HL-60 (cell line): ENCODE data around the gene SNX30.

Experiments
- DNase-seq, 2 experiments: peaks; one replicate each; pipeline ENCODE4 v3.0.0-alpha.2; 2010 to 2020; ENCODE audit warnings: low read depth in 1 of 2, low spot score in 1 of 2
- H3K27ac ChIP-seq: fragments of 250-450 bp; sonication (Bioruptor Pico); replicated peaks from 2 replicates; pipeline ENCODE4 v1.5.1; 2020; ENCODE audit warnings: mild to moderate bottlenecking, moderate library complexity
- H3K27me3 ChIP-seq: fragments of 250-450 bp; sonication (Bioruptor Pico); 2 replicates; pipeline ENCODE4 v1.5.1; 2021; ENCODE audit warnings: mild to moderate bottlenecking, moderate library complexity; ENCODE audit not compliant: insufficient read depth, poor library complexity, severe bottlenecking
- H3K4me3 ChIP-seq: replicated peaks from 2 replicates; pipeline ENCODE4 v1.5.1; 2011; ENCODE audit warnings: mild to moderate bottlenecking, control low read depth, low read length; ENCODE audit not compliant: insufficient read depth
- GABPA ChIP-seq: IDR thresholded peaks from 2 replicates; pipeline ENCODE4 v1.6.1; 2012; ENCODE audit warnings: low read depth
- POLR2AphosphoS5 ChIP-seq: IDR thresholded peaks from 2 replicates; pipeline ENCODE4 v1.6.1; 2012; ENCODE audit warnings: low read depth
- REST ChIP-seq: IDR thresholded peaks from 2 replicates; pipeline ENCODE4 v1.6.1; 2012; ENCODE audit warnings: low read depth; ENCODE audit not compliant: insufficient replicate concordance
- SPI1 ChIP-seq: IDR thresholded peaks from 2 replicates; pipeline ENCODE4 v1.6.1; 2012; ENCODE audit warnings: low read depth, mild to moderate bottlenecking, borderline replicate concordance
- TF ChIP-seq, protein P1 (sequence below): IDR thresholded peaks from one replicate; pipeline ENCODE4 v1.5.1; 2011; ENCODE audit warnings: low read length, control low read depth, inconsistent platforms; ENCODE audit not compliant: insufficient read depth

The SNX30 gene

DNA sequence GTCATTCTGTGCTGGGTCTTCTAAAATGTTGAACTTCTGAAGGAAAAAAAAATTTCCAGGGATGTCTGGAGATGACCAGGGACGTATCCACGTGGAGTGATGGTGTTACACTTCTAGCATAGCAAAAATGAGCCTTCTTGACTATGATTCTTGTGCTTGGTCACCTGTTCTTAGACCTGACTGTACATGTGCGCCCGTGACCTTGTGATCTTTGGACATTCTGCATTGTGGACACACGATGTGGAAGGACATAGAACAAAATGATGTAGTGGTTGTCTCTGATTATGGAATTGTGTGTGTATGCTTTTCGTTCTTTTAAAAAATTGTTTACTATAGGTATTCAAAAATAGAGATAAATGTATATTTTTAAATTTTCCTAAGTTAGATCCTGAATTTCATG, 61.0 kb downstream of the SNX30 start:
- Histone ChIP-seq H3K27ac (no peak overlapping the region), H3K27me3 (no peaks in the 10 kb centered on the region), H3K4me3 (no peak overlapping the region)
- no peak for DNase-seq
- TF ChIP-seq REST: no peak
- no peak for TF ChIP-seq GABPA
- no peak for TF ChIP-seq SPI1
- TF ChIP-seq, protein P1, sequence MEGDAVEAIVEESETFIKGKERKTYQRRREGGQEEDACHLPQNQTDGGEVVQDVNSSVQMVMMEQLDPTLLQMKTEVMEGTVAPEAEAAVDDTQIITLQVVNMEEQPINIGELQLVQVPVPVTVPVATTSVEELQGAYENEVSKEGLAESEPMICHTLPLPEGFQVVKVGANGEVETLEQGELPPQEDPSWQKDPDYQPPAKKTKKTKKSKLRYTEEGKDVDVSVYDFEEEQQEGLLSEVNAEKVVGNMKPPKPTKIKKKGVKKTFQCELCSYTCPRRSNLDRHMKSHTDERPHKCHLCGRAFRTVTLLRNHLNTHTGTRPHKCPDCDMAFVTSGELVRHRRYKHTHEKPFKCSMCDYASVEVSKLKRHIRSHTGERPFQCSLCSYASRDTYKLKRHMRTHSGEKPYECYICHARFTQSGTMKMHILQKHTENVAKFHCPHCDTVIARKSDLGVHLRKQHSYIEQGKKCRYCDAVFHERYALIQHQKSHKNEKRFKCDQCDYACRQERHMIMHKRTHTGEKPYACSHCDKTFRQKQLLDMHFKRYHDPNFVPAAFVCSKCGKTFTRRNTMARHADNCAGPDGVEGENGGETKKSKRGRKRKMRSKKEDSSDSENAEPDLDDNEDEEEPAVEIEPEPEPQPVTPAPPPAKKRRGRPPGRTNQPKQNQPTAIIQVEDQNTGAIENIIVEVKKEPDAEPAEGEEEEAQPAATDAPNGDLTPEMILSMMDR: no peak
- TF ChIP-seq POLR2AphosphoS5: no peak

DNA sequence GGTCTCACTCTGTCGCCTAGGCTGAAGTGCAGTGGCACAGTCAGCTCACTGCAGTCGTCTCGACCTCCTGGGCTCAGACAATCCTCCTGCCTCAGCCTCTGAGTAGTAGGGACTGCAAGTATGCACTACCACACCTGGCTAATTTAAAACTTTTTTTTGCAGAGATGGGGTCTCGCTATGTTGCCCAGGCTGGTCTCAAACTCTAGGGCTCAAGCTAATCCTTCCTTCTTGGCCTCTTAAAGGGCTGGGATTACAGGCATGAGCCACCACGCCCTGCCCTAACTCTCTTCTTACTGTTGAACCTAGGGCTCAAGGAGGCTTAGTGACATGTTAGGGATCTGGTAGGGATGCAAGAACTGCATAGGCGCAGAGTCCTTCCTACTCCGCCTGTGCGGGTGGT, 65.3 kb downstream of the SNX30 start:
- no peak for DNase-seq
- H3K4me3 ChIP-seq: no peak overlapping the region
- TF ChIP-seq SPI1 (no peak), POLR2AphosphoS5 (no peak), GABPA (no peak), REST (no peak)
- TF ChIP-seq, protein P1: no peak
- no peaks in the 10 kb centered on the region for H3K27me3 ChIP-seq
- no peak overlapping the region for H3K27ac ChIP-seq

DNA sequence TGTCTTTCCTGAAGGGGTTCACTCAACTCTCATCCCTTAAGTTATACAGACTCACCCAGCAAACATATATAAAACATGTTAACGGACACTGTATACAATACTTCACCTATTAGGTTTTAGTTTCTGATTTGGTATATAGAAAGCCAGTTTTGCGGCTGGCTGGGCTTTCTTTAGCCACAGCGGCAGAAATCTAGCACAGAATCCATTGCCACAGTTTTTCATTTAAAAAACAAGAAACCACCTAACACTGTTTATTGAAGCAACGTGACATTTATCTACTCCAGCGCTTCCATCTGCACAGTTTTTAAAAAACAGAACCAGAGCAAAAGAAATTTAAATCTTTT, 67.3 kb downstream of the SNX30 start:
- no peak overlapping the region for H3K27ac ChIP-seq
- TF ChIP-seq, protein P1: no peak
- TF ChIP-seq REST (no peak), GABPA (no peak), POLR2AphosphoS5 (no peak), SPI1 (no peak)
- H3K27me3 ChIP-seq: no peaks in the 10 kb centered on the region
- no peak for DNase-seq
- H3K4me3 ChIP-seq: no peak overlapping the region
